H54 (cell line): ENCODE measurements around the gene PDGFC.
A peak's percentile ranks its signal among the peaks of the same experiment; 100 is the strongest.

ENCODE experiments used
- DNase-seq: peaks from one replicate; pipeline ENCODE4 v3.0.0; 2011; ENCODE audit warnings: low spot score, mixed read lengths; ENCODE audit not compliant: insufficient read length
- FAIRE-seq: peaks from 3 replicates; lab custom pipeline; 2011; peaks lifted over from hg19 to GRCh38; lab: Jason Lieb, UNC
- POLR2A ChIP-seq: IDR thresholded peaks from 2 replicates; pipeline ENCODE4 v1.6.1; 2011; ENCODE audit warnings: low read depth, mild to moderate bottlenecking, low read length

PDGFC gene

GRCh38 chr4:156971676-156972378, at the start of gene PDGFC:
Gene PDGFC (minus strand): TSS chr4:156971799. CDS start chr4:156970903, 896 bp downstream.
- peak; percentile 45 for DNase-seq
- no peak; the same call in 1 of the 2 replicates for TF ChIP-seq POLR2A
- FAIRE-seq: no peak

- DNase-seq: no peak
- no peak for TF ChIP-seq POLR2A
- no peak for FAIRE-seq
These were observed 49.3 kb upstream of the PDGFC start for GRCh38 chr4:157020882-157021281.

GRCh38 chr4:157018920-157019490, 47.4 kb upstream of the PDGFC start:
- DNase-seq (no peak), FAIRE-seq (no peak)
- no peak for TF ChIP-seq POLR2A

- FAIRE-seq (peak; percentile 94), DNase-seq (peak; percentile 9)
- TF ChIP-seq POLR2A: no peak
These were observed 43.3 kb upstream of the PDGFC start for GRCh38 chr4:157014621-157015591.

GRCh38 chr4:157013656-157014055, 42.1 kb upstream of the PDGFC start:
- no peak for TF ChIP-seq POLR2A
- peak; percentile 11 for FAIRE-seq

GRCh38 chr4:157012781-157013180, 41.2 kb upstream of the PDGFC start:
- TF ChIP-seq POLR2A: no peak
- FAIRE-seq: no peak
- DNase-seq: no peak

More at GRCh38 chr4:157013656-157014055, 42.1 kb upstream of the PDGFC start:
- no peak for DNase-seq

- FAIRE-seq (no peak), DNase-seq (no peak)
- TF ChIP-seq POLR2A: no peak
These were observed 40.7 kb upstream of the PDGFC start for GRCh38 chr4:157012296-157012695.

GRCh38 chr4:157010630-157011029, 39.0 kb upstream of the PDGFC start:
- FAIRE-seq (no peak), DNase-seq (no peak)
- TF ChIP-seq POLR2A: no peak

- DNase-seq (no peak), FAIRE-seq (no peak)
- no peak for TF ChIP-seq POLR2A
These were observed 34.2 kb upstream of the PDGFC start for GRCh38 chr4:157005831-157006230.

GRCh38 chr4:157005193-157005592, 33.6 kb upstream of the PDGFC start:
- FAIRE-seq: no peak
- no peak for DNase-seq
- no peak for TF ChIP-seq POLR2A

- TF ChIP-seq POLR2A: no peak
- FAIRE-seq (no peak), DNase-seq (no peak)
These were observed 32.9 kb upstream of the PDGFC start for GRCh38 chr4:157004279-157005161.

- FAIRE-seq (peak; percentile 96), DNase-seq (no peak)
- TF ChIP-seq POLR2A: no peak
These were observed 27.5 kb upstream of the PDGFC start for GRCh38 chr4:156999175-156999517.
